Testis (tissue), 5 donors: Measurements from ENCODE around the gene POU6F2. TPM values are rescaled to one million over a fixed set of nuclear protein-coding genes. Genes with fewer than 3 reads are reported as not detected.
A peak's percentile ranks its signal among the peaks of the same experiment; 100 is the strongest.

Experiments
- DNase-seq: peaks from one replicate; pipeline ENCODE4 v3.0.0-alpha.2; 2019
- H3K27ac ChIP-seq, 2 donors: fragments of 200-600 bp; sonication (generic); one replicate each; pipeline ENCODE4 v1.5.1; 2019
- H3K27me3 ChIP-seq: fragments of 200-600 bp; sonication (generic); one replicate; pipeline ENCODE4 v1.5.1; 2019
- H3K36me3 ChIP-seq: fragments of 200-600 bp; sonication (generic); one replicate; pipeline ENCODE4 v1.5.1; 2017; ENCODE audit warnings: low read depth; ENCODE audit errors: missing control alignments
- H3K4me1 ChIP-seq: fragments of 200-600 bp; sonication (generic); one replicate; pipeline ENCODE4 v1.5.1; 2019
- H3K4me3 ChIP-seq, 2 donors: fragments of 200-600 bp; sonication (generic); one replicate each; pipeline ENCODE4 v1.5.1; 2017 to 2019
- H3K9me3 ChIP-seq: fragments of 200-600 bp; sonication (generic); one replicate; pipeline ENCODE4 v1.5.1; 2017
- POLR2A ChIP-seq: fragments of 450-650 bp; IDR thresholded peaks from one replicate; pipeline ENCODE4 v1.6.1; 2017; ENCODE audit warnings: antibody characterized with exemption, mild to moderate bottlenecking, moderate library complexity
- WGBS, 2 donors: methylation state at CpG; one replicate each; pipeline ENCODE4 v1.1.5; 2018; 5-methylcytosine and 5-hydroxymethylcytosine counted together
- intact Hi-C: fragments of 100-400 bp; cut with DNase I; formaldehyde crosslinking; loops from one replicate; pipeline ENCODE4 v1.15.1; 2023; ENCODE audit warnings: low total_unique reads
- long read RNA-seq, 2 donors: transcript quantifications; one replicate each; lab custom pipeline, GENCODE V29; 2026
- polyA plus RNA-seq: library from polyadenylated mRNA; stranded (reverse); fragments of 350-450 nt; fragmentation: Illumina TruSeq; extraction: RNeasy Lipid Tissue Mini Kit (QIAGEN cat#74804); gene quantifications from one replicate; pipeline ENCODE4 v1.2.3, GENCODE V29; 2014; ENCODE audit warnings: low read depth, low replicate concordance; ENCODE audit not compliant: insufficient read depth
- total RNA-seq, 2 donors: library from RNA; depleted of rRNA; stranded (reverse); fragments of >200 nt; gene quantifications; one replicate each; pipeline ENCODE4 v1.2.3, GENCODE V29; 2016
- TF ChIP-seq, protein P1 (sequence below), 3 experiments: fragments of 450-650 bp in 2 of 3; fragments of 200-600 bp in 1 of 3; sonication (generic) in 1 of 3; IDR thresholded peaks; one replicate each; pipeline ENCODE4 v1.5.1; 2016 to 2019; ENCODE audit warnings: antibody characterized with exemption in 3 of 3, mild to moderate bottlenecking in 2 of 3, moderate library complexity in 1 of 3

Gene POU6F2, protein sequence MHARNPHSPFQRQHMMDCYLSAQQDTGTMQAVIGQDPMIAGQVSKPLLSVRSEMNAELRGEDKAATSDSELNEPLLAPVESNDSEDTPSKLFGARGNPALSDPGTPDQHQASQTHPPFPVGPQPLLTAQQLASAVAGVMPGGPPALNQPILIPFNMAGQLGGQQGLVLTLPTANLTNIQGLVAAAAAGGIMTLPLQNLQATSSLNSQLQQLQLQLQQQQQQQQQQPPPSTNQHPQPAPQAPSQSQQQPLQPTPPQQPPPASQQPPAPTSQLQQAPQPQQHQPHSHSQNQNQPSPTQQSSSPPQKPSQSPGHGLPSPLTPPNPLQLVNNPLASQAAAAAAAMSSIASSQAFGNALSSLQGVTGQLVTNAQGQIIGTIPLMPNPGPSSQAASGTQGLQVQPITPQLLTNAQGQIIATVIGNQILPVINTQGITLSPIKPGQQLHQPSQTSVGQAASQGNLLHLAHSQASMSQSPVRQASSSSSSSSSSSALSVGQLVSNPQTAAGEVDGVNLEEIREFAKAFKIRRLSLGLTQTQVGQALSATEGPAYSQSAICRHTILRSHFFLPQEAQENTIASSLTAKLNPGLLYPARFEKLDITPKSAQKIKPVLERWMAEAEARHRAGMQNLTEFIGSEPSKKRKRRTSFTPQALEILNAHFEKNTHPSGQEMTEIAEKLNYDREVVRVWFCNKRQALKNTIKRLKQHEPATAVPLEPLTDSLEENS
- 1 to 10 TPM; 1.7 to 3.4 TPM for total RNA-seq
- 1.3 TPM for polyA plus RNA-seq
- long read RNA-seq, donor 1: 0 reads
- long read RNA-seq, donor 2: 0 reads

DNA sequence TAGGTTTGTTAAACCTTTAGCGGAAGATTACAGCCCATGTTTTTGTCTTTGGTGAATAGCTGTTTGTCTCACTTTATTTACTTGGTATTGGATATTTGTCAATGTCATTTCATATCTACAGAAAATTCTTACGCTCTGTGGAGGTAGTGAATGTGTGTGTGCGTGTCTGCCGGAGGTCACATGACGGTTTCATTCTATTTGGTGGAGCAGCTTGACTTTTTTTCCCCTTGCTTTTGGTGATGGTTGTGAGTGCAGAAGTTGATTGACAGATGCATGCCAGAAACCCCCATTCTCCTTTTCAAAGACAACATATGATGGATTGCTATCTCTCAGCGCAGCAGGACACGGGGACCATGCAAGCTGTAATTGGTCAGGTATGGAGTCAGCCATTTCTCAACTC lies at the start of gene POU6F2:
Gene POU6F2 (plus strand): TSS at position 225 of the 400 bp plus-strand sequence. CDS start 45 bp downstream, at position 270.
- TF ChIP-seq, protein P1, sequence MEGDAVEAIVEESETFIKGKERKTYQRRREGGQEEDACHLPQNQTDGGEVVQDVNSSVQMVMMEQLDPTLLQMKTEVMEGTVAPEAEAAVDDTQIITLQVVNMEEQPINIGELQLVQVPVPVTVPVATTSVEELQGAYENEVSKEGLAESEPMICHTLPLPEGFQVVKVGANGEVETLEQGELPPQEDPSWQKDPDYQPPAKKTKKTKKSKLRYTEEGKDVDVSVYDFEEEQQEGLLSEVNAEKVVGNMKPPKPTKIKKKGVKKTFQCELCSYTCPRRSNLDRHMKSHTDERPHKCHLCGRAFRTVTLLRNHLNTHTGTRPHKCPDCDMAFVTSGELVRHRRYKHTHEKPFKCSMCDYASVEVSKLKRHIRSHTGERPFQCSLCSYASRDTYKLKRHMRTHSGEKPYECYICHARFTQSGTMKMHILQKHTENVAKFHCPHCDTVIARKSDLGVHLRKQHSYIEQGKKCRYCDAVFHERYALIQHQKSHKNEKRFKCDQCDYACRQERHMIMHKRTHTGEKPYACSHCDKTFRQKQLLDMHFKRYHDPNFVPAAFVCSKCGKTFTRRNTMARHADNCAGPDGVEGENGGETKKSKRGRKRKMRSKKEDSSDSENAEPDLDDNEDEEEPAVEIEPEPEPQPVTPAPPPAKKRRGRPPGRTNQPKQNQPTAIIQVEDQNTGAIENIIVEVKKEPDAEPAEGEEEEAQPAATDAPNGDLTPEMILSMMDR (IDR thresholded peaks at IDR 0.05): no peak
- TF ChIP-seq POLR2A: no peak
- intact Hi-C loops: no loop called here
- 72 to 78% methylated on average over 7 of the region's 7 CpGs for WGBS, 2 donors
- no peak for DNase-seq
- Histone ChIP-seq H3K27me3 (no peaks in the 10 kb centered on the region), H3K4me3 (no peak within 1 kb of the TSS), H3K4me1 (no peaks in the 10 kb centered on the region), H3K36me3 (no peaks in the 10 kb centered on the region), H3K9me3 (no peaks in the 10 kb centered on the region), H3K27ac (no peak within 1 kb of the TSS)

DNA sequence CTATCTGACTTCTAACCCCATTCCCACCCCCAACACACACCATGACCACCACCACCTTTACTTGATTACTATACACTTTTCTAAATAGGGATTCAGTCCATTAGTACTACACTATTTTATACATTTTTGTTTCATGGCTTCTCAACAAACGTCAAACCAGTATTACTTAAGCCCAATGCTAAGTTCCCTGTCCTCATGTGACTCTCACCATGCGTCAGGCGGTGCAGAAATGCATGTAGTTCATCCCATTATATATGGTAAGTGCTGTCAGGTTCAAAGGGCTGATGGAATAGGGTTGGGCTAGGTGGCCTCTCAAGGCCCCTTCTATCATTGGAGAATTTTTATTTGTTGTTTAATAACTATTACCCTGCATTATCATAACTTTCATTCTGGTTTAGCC lies 49.2 kb upstream of the POU6F2 start:
- 96 to 99% methylated on average over 3 of the region's 3 CpGs for WGBS, 2 donors

DNA sequence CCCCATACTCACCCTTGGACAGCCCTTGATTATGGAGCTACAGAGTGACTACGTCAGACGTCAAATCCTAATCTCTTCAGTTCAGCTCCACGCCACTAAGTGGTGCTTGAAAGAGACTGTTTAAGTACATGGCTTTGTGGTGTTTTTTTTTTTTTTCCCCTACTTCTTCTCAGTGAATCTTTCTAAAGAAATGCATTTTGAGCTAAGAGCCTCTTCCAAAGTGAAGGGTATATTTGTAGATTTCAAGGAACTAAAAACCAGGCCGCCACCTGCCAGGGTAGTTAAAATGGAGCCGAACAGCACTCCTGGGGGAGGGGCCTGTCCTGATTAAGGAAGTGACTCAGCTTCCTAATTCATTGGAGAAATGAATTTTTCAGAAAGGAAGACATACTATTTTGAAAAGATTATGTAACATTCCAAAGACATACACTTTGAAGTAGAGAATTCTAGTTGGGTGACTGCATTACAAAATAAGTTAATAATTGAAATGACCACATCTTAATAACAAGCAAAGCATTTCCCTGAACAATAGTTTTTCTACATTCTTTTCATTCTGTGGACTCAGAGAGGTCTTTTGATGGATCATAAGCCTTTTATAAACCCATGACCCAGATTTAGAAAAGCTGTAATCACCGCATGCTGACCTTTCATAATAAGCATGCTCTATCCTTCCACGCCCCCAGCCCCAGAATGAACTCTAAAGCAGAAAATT lies 48.1 kb upstream of the POU6F2 start:
- no peak for TF ChIP-seq POLR2A
- TF ChIP-seq, protein P1 (IDR thresholded peaks at IDR 0.05): no peak
- no peaks in the 10 kb centered on the region for H3K27me3 ChIP-seq
- H3K4me3 ChIP-seq: no peak overlapping the region
- intact Hi-C loops: no loop called here
- H3K4me1 ChIP-seq: no peaks in the 10 kb centered on the region
- H3K27ac ChIP-seq: no peak overlapping the region
- WGBS, 2 donors: 72% methylated on average over 7 of the region's 7 CpGs
- H3K9me3 ChIP-seq: no peaks in the 10 kb centered on the region
- no peaks in the 10 kb centered on the region for H3K36me3 ChIP-seq
- no peak for DNase-seq

More for the DNA sequence above, 49.2 kb upstream of the POU6F2 start:
- TF ChIP-seq, protein P1 (IDR thresholded peaks at IDR 0.05): no peak
- H3K27me3 ChIP-seq: no peaks in the 10 kb centered on the region
- no peaks in the 10 kb centered on the region for H3K4me1 ChIP-seq
- H3K27ac ChIP-seq: no peak overlapping the region
- no peak for DNase-seq
- H3K4me3 ChIP-seq: no peak overlapping the region
- no peaks in the 10 kb centered on the region for H3K36me3 ChIP-seq
- intact Hi-C loops: no loop called here
- H3K9me3 ChIP-seq: no peaks in the 10 kb centered on the region

DNA sequence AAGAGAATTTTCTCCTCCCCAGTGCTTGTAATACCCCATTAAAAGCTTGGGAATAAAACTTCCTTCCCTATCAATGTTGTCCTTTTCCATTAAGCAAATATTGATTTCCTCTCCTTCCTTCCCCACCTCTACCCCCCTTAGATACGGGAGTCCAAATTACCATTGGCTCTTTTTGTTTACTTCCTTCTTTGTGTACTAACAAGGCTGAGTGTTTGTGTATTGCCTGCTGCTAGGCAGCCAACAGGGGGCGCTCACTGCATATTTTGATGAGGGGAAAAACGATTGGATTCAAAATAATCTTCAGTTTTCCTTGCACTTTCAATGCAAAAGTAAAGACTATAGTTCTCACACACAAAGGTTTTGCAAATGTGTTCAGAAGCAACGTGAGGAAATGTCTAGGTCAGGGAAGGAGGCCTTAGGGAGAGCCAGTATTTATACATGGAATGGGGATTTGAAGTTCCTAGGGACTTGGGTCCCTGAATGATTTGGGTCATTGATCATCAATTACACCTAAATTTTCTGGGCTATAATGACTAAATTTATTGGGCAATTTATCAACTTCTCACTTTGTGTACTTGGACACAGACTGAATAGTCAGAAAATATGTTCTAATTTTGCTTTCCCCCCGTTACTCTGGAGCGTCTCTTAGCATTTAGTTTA lies 45.1 kb upstream of the POU6F2 start:
- Histone ChIP-seq H3K36me3 (no peaks in the 10 kb centered on the region), H3K9me3 (no peaks in the 10 kb centered on the region), H3K4me1 (no peaks in the 10 kb centered on the region), H3K4me3 (no peak overlapping the region), H3K27me3 (no peaks in the 10 kb centered on the region), H3K27ac (no peak overlapping the region)
- intact Hi-C loops: no loop called here
- DNase-seq: peak; percentile 74
- WGBS, 2 donors: 32 to 34% methylated on average over 6 of the region's 6 CpGs
- TF ChIP-seq, protein P1 (IDR thresholded peaks at IDR 0.05): peak; percentile 36 to 92 (median 70)
- TF ChIP-seq POLR2A: no peak
